HG03442 (cell line): Measurements from ENCODE around the gene SCNN1A.

Experiments
- ATAC-seq: cut with Tn5 transposase; IDR thresholded peaks from one replicate; pipeline ENCODE4 v1.9.1; 2021; ENCODE audit warnings: mild to moderate bottlenecking, moderate library complexity; ENCODE audit not compliant: unreplicated experiment

The SCNN1A gene

GRCh38 chr12:6322352-6322751 lies 53.0 kb downstream of the SCNN1A start:
- ATAC-seq, result no peak

DNA sequence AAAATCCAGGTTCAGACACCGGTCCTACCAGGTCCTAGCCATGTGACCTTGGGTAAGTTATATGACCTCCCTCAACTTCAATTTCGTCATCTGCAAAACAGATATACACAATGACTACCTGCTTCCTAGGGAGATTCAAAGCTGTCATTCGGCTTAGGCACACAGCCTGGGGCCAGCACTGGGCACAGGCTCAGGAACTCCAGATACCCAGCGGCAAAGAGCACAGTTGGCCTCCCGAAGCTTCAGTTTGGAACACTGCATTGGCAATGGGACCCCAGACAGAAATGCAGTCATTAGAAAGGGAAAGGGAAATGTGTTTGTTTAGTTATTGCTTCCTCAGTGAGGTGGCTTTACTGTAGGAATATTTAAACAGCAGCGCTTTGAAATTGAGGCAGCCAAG lies 53.5 kb downstream of the SCNN1A start:
- ATAC-seq, result no peak

DNA sequence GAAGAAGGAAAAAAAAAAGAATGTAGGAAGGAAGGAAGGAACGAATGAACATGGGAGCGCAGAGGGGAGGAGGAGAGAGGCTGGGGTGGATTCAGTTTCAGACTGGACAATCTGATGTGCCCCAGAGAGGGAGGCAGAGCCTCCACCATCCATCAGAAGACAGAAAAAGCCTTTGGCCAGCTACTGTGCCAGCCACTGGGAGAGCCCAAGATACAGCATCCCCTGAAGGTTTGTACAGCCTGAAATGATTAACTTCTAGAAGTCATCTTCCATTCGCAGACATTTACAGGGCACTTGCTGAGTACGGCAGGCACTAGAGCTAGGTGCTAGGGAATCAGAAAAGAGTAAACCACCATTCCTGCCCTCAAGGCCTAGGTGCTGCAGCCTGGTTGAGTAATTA lies 55.9 kb downstream of the SCNN1A start:
- no peak for ATAC-seq

DNA sequence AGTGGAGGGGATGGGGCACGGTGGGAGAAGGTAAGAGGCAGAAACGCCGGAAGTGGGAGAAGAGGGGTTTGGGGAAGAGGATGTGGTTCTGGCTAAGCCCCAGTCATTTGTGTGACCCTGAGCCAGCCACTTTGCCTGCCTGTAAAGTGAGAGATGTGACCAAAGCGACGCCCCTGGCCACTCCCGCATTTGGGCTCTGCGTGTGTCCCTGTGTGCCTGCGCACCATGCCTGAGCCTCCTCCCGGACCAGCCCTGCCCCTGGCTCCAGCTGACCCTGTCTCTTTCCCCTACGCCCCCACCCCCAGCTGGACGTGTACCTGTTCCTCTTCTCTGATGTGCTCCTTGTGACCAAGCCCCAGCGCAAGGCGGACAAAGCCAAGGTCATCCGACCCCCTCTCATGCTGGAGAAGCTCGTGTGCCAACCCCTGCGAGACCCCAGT lies 56.9 kb downstream of the SCNN1A start:
- no peak for ATAC-seq

- no peak for ATAC-seq
Measured at GRCh38 chr12:6317693-6318439, 57.5 kb downstream of the SCNN1A start.

DNA sequence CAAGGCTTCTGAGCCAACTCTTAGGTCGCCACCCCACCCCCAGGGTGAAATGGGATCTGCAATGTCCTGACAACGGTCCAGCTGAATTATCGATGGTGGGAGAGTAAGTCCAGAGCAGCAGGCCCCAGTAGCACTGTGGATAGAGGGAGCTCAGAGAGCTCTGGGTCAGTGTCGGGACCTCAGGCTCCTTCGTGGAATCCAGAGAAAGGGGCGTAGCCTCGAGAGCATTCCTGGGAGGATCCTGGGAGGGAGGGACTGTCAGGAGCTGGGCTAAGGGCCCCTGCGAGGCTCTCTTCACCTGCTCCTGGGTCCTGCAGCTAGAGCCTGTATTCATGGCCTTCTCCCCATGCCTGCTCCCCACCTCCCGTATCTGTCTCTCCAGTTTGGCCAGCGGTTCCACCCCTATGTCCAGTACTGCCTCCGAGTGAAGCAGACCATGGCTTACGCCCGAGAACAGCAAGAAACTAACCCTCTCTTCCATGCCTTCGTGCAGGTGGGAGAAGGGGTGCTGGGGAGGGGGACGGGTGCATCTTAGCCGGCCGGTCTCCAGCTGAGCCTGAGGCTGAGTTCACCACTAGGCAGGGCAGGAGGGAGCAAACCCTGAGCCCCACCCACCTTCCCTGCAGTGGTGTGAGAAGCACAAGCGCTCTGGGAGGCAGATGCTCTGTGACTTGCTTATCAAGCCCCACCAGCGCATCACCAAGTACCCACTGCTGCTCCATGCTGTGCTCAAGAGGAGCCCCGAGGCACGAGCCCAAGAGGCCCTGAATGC lies 58.3 kb downstream of the SCNN1A start:
- ATAC-seq, result no peak

GRCh38 chr12:6315704-6316597 lies 59.4 kb downstream of the SCNN1A start:
- ATAC-seq, result no peak

GRCh38 chr12:6315184-6315583 lies 60.2 kb downstream of the SCNN1A start:
- no peak for ATAC-seq

GRCh38 chr12:6314776-6315175 lies 60.6 kb downstream of the SCNN1A start:
- no peak for ATAC-seq

DNA sequence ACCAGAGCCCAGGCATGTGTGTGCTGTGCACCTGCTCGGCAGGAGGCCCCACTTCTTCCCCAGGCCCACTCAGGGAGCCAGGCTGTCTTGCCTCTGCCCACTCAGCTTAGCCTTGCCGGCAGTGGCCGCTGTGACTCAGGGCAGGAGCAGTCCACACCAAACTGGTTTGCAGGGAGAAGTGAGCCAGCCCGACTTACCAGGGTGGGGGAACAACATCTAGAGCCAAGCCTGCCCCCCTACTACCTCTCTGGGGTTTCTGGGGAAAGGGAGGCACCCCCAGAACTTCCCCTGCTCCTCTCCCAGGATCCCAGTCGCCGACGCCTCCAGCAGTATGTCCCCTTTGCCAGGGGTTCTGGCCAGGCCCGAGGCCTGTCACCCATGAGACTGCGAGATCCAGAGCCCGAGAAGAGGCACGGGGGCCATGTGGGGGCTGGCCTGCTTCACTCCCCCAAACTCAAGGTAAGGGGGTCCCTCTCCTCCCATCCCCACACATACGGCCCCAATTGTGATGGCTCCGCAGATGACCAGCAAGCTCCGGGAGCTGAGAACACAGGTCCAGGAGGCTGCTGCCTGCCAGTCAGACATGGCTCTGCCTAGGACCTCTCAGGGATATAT lies 61.9 kb downstream of the SCNN1A start:
- no peak for ATAC-seq

- ATAC-seq, result peak; percentile 67
Measured at GRCh38 chr12:6312529-6313325, 62.6 kb downstream of the SCNN1A start.

DNA sequence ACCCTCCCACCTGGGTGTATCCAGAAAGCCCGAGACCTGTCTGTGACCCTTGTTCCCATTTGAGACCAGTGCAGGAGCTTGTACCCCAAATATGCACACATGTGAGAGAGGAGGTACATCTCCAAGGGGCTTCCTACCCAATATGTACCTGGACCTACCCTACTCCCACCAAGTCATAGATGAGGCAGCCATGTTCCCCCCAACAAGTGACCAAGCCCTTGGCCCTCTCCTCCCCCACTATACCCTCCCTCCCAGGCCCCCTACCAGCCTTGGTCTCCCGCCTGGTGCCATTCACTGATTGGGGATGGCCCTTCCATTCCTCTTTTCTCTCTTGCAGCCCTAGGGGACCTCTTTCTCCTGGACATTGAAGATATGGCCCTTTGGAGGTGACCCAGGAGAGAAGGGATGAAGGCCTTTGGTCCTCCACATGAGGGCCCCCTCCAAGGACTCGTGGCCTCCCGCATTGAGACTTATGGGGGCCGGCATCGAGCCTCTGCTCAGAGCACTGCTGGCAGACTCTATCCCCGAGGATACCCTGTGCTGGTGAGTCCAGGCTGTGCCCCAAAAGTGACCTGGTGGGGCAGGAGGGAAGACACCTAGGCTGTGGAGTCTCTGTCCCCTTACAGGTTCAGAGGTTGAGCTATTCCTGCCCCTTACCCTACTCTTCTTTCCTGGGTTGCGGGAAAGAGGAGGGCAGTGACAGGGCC lies 63.4 kb downstream of the SCNN1A start:
- ATAC-seq, result no peak

DNA sequence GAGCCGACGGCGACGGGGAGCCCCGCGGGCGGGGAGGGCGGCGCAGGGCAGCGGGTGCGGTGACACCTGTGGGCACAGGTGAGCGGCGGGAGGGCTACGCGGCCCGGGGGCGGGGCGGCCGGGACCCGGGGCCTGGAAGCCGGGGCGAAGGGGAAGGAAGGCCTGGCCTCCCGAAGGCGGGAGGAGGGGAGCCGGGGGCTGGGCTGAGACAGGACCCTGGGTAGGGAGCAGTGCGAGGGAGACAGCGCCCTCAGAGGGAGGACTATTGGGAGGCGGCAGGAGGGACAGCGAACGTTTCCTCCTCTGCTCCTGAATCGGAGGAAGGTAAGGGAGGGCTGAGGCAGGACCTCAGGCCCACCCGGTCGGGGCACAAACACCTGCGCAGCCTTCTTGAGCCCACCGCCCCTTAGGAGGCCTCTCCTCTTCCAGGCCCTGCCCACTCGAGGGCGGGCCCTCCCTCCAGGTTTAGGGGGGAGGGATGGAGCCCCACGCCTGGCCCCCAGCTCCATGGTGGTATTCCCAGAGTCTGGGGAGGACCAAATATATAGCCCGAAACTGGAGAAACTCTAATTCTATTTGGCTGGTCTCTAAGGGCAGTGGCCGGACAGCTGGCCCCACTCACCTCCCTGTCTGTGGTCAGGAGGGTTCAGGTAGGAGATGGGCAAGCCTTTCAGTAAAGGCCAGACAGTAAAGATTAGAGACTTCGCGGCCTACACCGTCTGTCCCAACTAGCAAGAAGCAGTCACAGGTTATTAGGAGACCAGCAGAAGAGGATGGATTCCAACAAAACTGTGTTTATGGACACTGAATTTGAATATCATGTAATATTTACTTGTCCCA lies 64.4 kb downstream of the SCNN1A start:
- no peak for ATAC-seq

- ATAC-seq, result no peak
Measured at GRCh38 chr12:6307529-6307928, 67.8 kb downstream of the SCNN1A start.

GRCh38 chr12:6306599-6307220 lies 68.7 kb downstream of the SCNN1A start:
- ATAC-seq, result no peak

GRCh38 chr12:6306151-6306550 lies 69.2 kb downstream of the SCNN1A start:
- ATAC-seq, result no peak

DNA sequence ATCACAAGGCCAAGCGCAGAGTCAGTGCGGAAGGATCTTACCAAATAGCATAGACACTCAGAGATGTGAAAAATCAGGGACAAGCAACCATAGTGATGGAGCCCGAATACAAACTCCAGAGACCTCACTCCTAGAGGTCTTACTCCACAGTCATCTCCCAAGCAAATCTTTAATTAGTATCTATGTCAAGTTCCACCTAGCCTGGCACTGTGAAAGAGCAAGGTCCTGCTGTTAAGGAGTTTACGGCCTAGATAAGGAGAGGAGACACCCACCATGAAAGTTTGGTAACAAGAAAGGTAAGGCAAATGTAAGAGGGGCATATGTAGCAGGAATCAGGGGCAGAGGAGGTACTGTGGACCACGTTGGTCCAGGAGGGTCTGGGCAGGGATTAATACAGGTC lies 72.3 kb downstream of the SCNN1A start:
- no peak for ATAC-seq

DNA sequence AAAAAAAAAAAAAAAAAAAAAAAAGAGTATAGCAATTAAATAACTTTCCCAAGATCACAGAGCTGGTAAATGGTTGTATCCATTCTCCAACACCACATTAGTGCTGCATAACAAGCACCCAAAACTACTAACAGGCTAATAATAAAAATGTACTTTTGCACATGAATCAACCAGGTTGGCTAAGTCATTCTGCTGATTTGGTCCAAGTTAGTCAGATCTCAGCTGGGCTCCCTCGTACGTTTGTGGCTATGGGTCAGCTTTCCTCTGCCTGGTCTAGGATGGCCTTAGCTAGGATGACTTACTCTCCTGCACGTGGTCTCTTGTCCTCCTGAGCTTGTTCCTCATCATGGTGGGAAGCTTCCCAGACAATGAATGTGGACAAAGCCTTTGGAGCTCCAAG lies 72.7 kb downstream of the SCNN1A start:
- ATAC-seq, result no peak
